ENCODE measurements around the gene NLK. TPM values are rescaled to one million over a fixed set of nuclear protein-coding genes. Genes with fewer than 3 reads are reported as not detected.
"Not testable (repeated sequence)": the region's sequence is repeated elsewhere in the genome, so short reads cannot be mapped to it uniquely, and the experiment has no call there.

Gene NLK
- total RNA-seq, 1 experiment from 2014 or later: 8.5 TPM

GRCh38 chr17:28033972-28034714 is 8.3 kb upstream of the NLK start:
- H3K27me3 ChIP-seq: no peaks in the 10 kb centered on the region
- peaks cover 6% of the 10 kb centered on the region for H3K9me3 ChIP-seq
- DNase-seq: peak; percentile 85
- no peaks in the 10 kb centered on the region for H3K36me3 ChIP-seq
- no peak overlapping the region for H3K4me3 ChIP-seq

GRCh38 chr17:28035452-28035851 is 7.0 kb upstream of the NLK start:
- H3K36me3 ChIP-seq, H3K4me3 ChIP-seq, H3K9me3 ChIP-seq, DNase-seq, H3K27me3 ChIP-seq: not testable (repeated sequence)

DNA sequence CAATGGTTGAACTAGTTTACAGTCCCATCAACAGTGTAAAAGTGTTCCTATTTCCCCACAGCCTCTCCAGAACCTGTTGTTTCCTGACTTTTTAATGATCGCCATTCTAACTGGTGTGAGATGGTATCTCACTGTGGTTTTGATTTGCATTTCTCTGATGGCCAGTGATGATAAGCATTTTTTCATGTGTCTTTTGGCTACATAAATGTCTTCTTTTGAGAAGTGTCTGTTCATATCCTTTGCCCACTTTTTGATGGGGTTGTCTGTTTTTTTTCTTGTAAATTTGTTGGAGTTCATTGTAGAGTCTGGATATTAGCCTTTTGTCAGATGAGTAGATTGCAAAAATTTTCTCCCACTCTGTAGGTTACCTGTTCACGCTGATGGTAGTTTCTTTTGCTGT is 6.6 kb upstream of the NLK start:
- H3K36me3 ChIP-seq, H3K4me3 ChIP-seq, H3K9me3 ChIP-seq, DNase-seq, H3K27me3 ChIP-seq: not testable (repeated sequence)

DNA sequence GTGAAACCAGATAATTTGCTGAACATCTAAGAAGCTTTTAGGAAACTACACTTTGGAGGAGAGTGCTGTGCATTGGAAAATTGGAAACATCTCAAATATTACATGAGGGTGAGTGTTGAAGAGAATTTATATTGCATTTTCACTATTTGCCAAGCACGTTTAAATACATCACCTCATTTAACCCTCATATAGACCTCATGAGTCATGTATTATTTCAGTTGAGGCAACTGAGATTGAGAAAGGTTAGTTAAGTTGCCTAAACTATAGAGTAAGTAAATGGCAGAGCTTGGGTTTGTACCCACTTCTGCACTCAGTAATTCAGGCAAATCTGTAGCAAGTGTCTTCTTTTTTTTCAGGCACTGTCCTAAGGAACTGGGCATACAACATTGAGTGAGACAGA is 3.7 kb upstream of the NLK start:
- no peaks in the 10 kb centered on the region for H3K27me3 ChIP-seq
- DNase-seq: no peak
- H3K4me3 ChIP-seq: no peak overlapping the region
- peaks cover 11% of the 10 kb centered on the region for H3K36me3 ChIP-seq
- H3K9me3 ChIP-seq: peaks cover 6% of the 10 kb centered on the region

- Histone ChIP-seq H3K4me3 (no peak overlapping the region), H3K36me3 (peaks cover 15% of the 10 kb centered on the region), H3K27me3 (no peaks in the 10 kb centered on the region), H3K9me3 (peaks cover 6% of the 10 kb centered on the region)
- DNase-seq: no peak
These were observed 3.2 kb upstream of the NLK start for GRCh38 chr17:28039251-28039650.

DNA sequence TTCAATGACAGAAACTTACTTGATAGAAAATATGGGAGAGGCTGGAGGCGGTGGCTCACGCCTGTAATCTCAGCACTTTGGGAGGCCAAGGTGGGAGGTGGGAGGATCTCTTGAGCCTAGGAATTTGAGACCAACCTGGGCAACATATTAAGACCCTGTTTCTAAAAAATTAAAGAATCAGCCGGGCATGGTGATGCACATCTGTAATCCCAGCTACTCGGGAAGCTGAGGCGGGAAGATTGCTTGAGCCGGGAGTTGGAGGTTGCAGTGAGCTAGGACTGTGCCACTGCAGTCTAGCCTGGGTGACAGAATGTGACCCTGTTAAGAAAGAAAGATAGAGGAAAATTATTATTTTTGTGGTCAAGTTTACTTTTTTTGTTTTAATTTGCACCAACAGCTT is 2.1 kb upstream of the NLK start:
- H3K9me3 ChIP-seq: peaks cover 6% of the 10 kb centered on the region
- H3K27me3 ChIP-seq: no peaks in the 10 kb centered on the region
- H3K4me3 ChIP-seq: peak overlapping the region; percentile 81
- DNase-seq: no peak
- H3K36me3 ChIP-seq: peaks cover 25% of the 10 kb centered on the region

DNA sequence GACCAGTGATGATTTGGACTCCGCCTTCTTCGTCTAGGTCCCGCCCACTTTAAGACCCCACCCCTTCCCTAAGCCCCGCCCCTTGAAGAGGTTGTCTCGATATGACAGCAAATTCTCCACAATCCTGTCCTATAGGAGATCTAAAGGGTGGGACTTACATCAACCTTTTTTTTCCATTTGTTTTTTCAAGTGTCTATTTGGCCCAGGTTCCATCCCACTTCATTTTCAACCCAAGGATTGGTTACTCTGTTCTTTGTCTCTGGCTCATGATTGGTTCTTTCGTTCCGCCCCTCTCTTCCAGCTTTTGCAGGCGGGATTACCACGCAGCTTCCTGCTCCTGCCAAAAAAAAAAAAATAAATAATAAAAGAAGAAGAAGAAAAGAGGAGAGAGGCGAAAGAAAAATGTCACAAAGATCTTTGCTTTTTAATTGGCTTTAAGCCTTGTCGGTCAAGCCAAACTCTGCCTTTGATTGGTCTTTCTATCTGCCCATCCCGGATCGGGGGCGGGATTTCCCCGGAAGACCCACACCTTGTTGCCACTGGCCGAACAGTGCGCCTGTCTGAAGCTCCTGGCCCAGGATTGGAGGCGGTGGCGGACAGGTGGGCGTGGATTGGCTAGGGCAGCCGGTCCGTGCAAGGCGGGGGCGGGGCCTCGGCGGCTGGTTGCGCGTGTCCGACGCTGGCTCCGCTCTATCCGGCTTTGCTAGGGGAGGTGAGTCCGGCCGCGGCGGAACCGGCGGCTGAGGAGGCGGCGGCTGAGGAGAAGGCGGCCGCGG is 1.2 kb upstream of the NLK start:
- H3K36me3 ChIP-seq: peaks cover 34% of the 10 kb centered on the region
- H3K27me3 ChIP-seq: no peaks in the 10 kb centered on the region
- DNase-seq: peak; percentile 100
- H3K9me3 ChIP-seq: peaks cover 3% of the 10 kb centered on the region; the same call in 1 of the 2 replicates
- H3K4me3 ChIP-seq: peak overlapping the region; percentile 81

GRCh38 chr17:28041844-28042656 is 427 bp upstream of the NLK start:
- no peak for DNase-seq
- Histone ChIP-seq H3K4me3 (peak overlapping the region; percentile 81), H3K9me3 (no peaks in the 10 kb centered on the region)

DNA sequence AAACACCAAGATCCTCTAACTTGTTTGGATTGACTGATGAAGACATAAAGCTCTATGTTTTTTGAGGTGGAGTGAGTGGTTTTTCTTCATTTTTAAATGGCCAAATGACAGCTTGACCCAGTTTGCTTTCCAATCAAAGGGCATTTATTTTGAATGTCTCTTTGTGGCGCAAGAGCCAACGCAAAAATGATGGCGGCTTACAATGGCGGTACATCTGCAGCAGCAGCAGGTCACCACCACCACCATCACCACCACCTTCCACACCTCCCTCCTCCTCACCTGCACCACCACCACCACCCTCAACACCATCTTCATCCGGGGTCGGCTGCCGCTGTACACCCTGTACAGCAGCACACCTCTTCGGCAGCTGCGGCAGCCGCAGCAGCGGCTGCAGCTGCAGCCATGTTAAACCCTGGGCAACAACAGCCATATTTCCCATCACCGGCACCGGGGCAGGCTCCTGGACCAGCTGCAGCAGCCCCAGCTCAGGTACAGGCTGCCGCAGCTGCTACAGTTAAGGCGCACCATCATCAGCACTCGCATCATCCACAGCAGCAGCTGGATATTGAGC is 329 bp downstream of the NLK start:
- Histone ChIP-seq H3K4me3 (peak overlapping the region; percentile 81), H3K27me3 (no peaks in the 10 kb centered on the region), H3K36me3 (peaks cover 44% of the 10 kb centered on the region), H3K9me3 (no peaks in the 10 kb centered on the region)
- DNase-seq: no peak

More at GRCh38 chr17:28041844-28042656, 427 bp upstream of the NLK start:
- Histone ChIP-seq H3K36me3 (peaks cover 38% of the 10 kb centered on the region), H3K27me3 (no peaks in the 10 kb centered on the region)

DNA sequence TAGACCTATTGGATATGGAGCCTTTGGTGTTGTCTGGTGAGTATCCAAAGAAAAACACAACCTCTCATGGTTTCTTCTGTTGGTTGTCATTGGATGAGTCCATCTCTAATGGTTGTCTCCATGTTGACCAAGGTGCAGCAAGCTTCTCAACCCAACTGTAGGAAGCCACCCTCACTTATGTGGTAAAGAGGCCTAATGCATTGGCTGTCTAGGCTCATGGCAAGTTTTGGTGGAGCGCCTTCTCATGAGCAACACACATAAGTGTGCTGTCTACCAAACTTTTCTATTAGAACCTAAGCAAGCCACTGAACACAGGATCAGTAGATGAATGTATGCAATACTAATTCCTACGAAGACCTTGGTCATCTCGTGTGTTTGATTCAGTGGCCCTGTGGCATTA is 819 bp downstream of the NLK start:
- Histone ChIP-seq H3K27me3 (no peaks in the 10 kb centered on the region), H3K4me3 (peak overlapping the region; percentile 81), H3K36me3 (peaks cover 44% of the 10 kb centered on the region), H3K9me3 (no peaks in the 10 kb centered on the region)
- DNase-seq: no peak

- H3K36me3 ChIP-seq: peaks cover 49% of the 10 kb centered on the region
- no peak for DNase-seq
- H3K9me3 ChIP-seq: no peaks in the 10 kb centered on the region
- peak overlapping the region; percentile 81 for H3K4me3 ChIP-seq
- H3K27me3 ChIP-seq: no peaks in the 10 kb centered on the region
These were observed 1.3 kb downstream of the NLK start for GRCh38 chr17:28043741-28044140.

DNA sequence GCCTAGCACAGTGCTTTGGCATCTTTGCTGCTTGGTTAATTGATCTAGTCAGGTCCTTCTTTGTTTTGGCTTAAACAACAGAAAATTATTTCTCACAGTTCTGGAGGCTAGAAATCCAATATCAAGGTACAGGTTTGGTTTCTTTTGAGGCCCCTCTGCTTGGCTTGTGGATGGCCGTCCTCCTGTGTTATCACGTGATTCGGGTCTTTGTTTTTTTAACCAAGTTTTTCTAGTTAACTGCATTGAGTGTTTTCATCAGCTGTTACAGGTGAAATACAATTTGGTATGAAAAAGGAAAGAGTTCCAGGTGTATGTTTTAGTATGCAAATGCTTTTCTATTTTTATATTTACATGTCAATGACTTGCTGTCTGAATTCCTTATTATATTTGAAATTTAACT is 2.8 kb downstream of the NLK start:
- DNase-seq: no peak
- Histone ChIP-seq H3K4me3 (no peak overlapping the region), H3K36me3 (peaks cover 52% of the 10 kb centered on the region), H3K27me3 (no peaks in the 10 kb centered on the region), H3K9me3 (no peaks in the 10 kb centered on the region)

DNA sequence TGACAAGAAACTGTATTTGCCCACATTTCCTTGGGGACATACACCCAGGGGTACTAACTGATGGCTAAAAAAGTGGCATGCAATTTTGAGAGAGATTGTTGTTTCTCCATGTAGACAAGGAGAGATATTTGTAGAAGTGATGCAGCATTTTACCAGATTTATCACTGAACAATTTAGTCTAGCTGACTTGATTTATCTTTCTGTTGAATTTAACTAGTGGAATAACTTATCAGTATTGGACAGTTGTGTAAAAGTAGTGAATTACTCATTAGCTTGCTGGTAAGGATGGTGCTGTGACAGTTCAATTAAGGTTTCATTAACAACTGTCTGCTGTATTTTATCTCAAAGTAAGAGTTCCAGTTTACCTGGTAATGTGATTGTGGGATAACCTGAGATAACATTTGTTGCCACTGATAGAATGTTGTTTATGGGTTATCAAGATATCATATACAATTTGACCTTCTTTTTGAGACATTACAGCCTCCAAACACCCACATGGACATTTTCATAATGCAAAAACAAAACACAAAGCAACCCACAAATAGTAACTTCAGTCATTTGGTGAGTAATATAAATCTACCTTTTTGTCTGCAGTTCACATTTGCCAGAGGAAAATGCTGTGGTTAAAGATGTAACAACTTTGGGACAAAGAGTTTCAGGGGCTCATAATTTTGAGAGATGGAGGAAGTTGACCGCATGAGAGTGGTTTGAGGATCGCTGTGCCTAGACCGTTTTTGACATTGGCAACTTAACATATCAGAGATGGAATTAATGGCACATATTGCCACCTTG is 3.8 kb downstream of the NLK start:
- DNase-seq: no peak
- Histone ChIP-seq H3K9me3 (no peaks in the 10 kb centered on the region), H3K4me3 (no peak overlapping the region), H3K36me3 (peaks cover 52% of the 10 kb centered on the region), H3K27me3 (no peaks in the 10 kb centered on the region)

GRCh38 chr17:28047806-28048205 is 5.3 kb downstream of the NLK start:
- no peaks in the 10 kb centered on the region for H3K9me3 ChIP-seq
- H3K4me3 ChIP-seq: no peak overlapping the region
- no peaks in the 10 kb centered on the region for H3K27me3 ChIP-seq
- DNase-seq: no peak
- H3K36me3 ChIP-seq: peaks cover 51% of the 10 kb centered on the region

DNA sequence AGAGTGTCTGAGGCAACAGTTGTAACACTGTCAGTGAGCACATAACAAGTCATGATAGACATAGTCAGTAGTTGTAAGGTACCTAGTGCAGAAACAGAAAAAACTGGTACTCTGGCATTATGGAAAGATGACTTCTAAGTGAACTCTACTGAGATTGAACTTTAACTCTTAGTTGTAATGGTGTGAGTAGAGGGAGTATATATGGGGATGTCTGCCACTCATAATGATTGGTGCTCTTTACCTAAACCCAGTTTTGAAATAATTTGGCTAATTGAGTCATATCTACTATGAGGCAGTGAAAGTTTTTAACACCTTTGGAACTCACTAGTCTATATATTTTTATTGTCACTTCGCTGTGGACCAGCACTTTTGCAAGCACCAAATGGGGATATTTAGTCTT is 6.6 kb downstream of the NLK start:
- Histone ChIP-seq H3K4me3 (no peak overlapping the region), H3K36me3 (peaks cover 39% of the 10 kb centered on the region), H3K9me3 (no peaks in the 10 kb centered on the region), H3K27me3 (no peaks in the 10 kb centered on the region)
- no peak for DNase-seq

DNA sequence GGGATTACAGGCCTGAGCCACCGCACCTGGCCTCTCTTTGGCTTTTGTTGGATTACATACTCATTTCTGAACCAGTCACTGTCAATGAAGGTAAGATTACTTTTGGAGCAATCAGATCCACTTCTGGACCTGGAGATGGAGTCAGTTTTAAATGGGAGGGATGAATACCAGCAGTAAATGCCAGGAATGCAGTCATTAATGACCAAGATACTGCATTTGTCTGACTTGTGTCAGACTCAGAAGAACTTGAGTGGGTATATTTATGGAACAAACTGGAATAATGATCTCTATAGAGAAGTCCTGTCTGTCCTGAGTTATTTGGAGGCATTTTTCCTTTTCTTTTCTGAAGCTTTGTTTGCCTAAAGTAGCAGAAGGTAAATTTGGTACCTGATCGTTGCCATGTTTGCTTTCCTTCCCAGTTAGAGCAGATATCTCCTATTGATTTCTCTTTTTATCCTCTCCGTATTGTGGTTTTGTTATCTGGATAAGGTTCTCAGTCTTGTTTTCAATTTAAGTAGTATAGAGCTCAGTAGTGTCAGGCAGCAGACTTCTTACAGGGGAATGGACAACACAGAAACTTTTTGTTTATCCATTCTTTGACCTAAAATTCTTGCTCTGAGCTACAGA is 10.7 kb downstream of the NLK start:
- no peaks in the 10 kb centered on the region for H3K9me3 ChIP-seq
- H3K27me3 ChIP-seq: no peaks in the 10 kb centered on the region
- H3K4me3 ChIP-seq: no peak overlapping the region
- no peak for DNase-seq
- peaks cover 11% of the 10 kb centered on the region for H3K36me3 ChIP-seq
